ENCODE measurements around the gene PSMD5. TPM values are rescaled to one million over a fixed set of nuclear protein-coding genes. Genes with fewer than 3 reads are reported as not detected.

The PSMD5 gene
- total RNA-seq, 3 donors from 2014 or later (not counting 1 experiment from before 2014, with no cell fraction given): 24.6 to 41.2 (median 37.1) TPM

GRCh38 chr9:120854596-120855327, 12.0 kb upstream of the PSMD5 start:
- DNase-seq (no peak), ATAC-seq (no peak)
- Histone ChIP-seq H3K4me3 (ENCODE audit: low read length) (no peak overlapping the region), H3K9me3 (ENCODE audit: control insufficient read depth, insufficient read depth, low read length) (no peaks in the 10 kb centered on the region), H3K4me1 (ENCODE audit: control insufficient read depth, insufficient read depth, low read length) (no peaks in the 10 kb centered on the region), H3K27ac (ENCODE audit: low read length) (no peak overlapping the region), H3K36me3 (ENCODE audit: control insufficient read depth, insufficient read depth, low read length) (peaks cover 32% of the 10 kb centered on the region), H3K27me3 (ENCODE audit: control insufficient read depth, insufficient read depth, low read length) (no peaks in the 10 kb centered on the region)
- Mint-ChIP-seq H3K9me3 (no peaks in the 10 kb centered on the region), H3K36me3 (no peaks in the 10 kb centered on the region), H3K4me3 (no peak overlapping the region), H3K27me3 (ENCODE audit: low read depth in 2 of 2) (no peaks in the 10 kb centered on the region), H3K4me1 (peaks cover 5 to 15% of the 10 kb centered on the region in 2 donors), H3K27ac (peak overlapping the region; percentile 4 to 7)
- 93% methylated on average over 3 of the region's 3 CpGs for WGBS (ENCODE audit: insufficient coverage)
- no peak for TF ChIP-seq CTCF (IDR thresholded peaks at IDR 0.05)
- intact Hi-C loops (cut with micrococcal nuclease): no loop called here

GRCh38 chr9:120853198-120853597, 10.5 kb upstream of the PSMD5 start:
- Mint-ChIP-seq H3K27ac (no peak overlapping the region), H3K27me3 (ENCODE audit: low read depth in 2 of 2) (no peaks in the 10 kb centered on the region), H3K4me1 (peaks cover 5 to 17% of the 10 kb centered on the region in 2 donors), H3K36me3 (no peaks in the 10 kb centered on the region), H3K9me3 (no peaks in the 10 kb centered on the region), H3K4me3 (no peak overlapping the region)
- DNase-seq (no peak), ATAC-seq (no peak)
- Histone ChIP-seq H3K4me1 (ENCODE audit: control insufficient read depth, insufficient read depth, low read length) (no peaks in the 10 kb centered on the region), H3K4me3 (ENCODE audit: low read length) (no peak overlapping the region), H3K27ac (ENCODE audit: low read length) (no peak overlapping the region), H3K36me3 (ENCODE audit: control insufficient read depth, insufficient read depth, low read length) (peaks cover 31% of the 10 kb centered on the region), H3K27me3 (ENCODE audit: control insufficient read depth, insufficient read depth, low read length) (no peaks in the 10 kb centered on the region), H3K9me3 (ENCODE audit: control insufficient read depth, insufficient read depth, low read length) (no peaks in the 10 kb centered on the region)
- WGBS (ENCODE audit: insufficient coverage): 97% methylated on average over 4 of the region's 6 CpGs
- intact Hi-C loops (cut with micrococcal nuclease): no loop called here
- TF ChIP-seq CTCF (IDR thresholded peaks at IDR 0.05): no peak

- H3K4me3 Mint-ChIP-seq: no peak overlapping the region
- Histone ChIP-seq H3K9me3 (ENCODE audit: control insufficient read depth, insufficient read depth, low read length) (no peaks in the 10 kb centered on the region), H3K27me3 (ENCODE audit: control insufficient read depth, insufficient read depth, low read length) (no peaks in the 10 kb centered on the region), H3K4me1 (ENCODE audit: control insufficient read depth, insufficient read depth, low read length) (no peaks in the 10 kb centered on the region), H3K4me3 (ENCODE audit: low read length) (no peak overlapping the region), H3K27ac (ENCODE audit: low read length) (no peak overlapping the region), H3K36me3 (ENCODE audit: control insufficient read depth, insufficient read depth, low read length) (peaks cover 24% of the 10 kb centered on the region)
- H3K36me3 Mint-ChIP-seq: no peaks in the 10 kb centered on the region
- H3K9me3 Mint-ChIP-seq: no peaks in the 10 kb centered on the region
- H3K27me3 Mint-ChIP-seq (ENCODE audit: low read depth in 2 of 2): no peaks in the 10 kb centered on the region
- WGBS (ENCODE audit: insufficient coverage): 88% methylated on average over 3 of the region's 5 CpGs
- ATAC-seq (no peak), DNase-seq (no peak)
- H3K4me1 Mint-ChIP-seq: peaks cover 5 to 24% of the 10 kb centered on the region in 2 donors
- intact Hi-C loops (cut with micrococcal nuclease): no loop called here
- H3K27ac Mint-ChIP-seq: no peak overlapping the region
- no peak for TF ChIP-seq CTCF (IDR thresholded peaks at IDR 0.05)
Measured at GRCh38 chr9:120852240-120853010, 9.7 kb upstream of the PSMD5 start.

All from natural killer cell (primary cell).